Measurements from ENCODE around the gene ARL8A. TPM values are rescaled to one million over a fixed set of nuclear protein-coding genes. Genes with fewer than 3 reads are reported as not detected.
"Not testable (repeated sequence)": the region's sequence is repeated elsewhere in the genome, so short reads cannot be mapped to it uniquely, and the experiment has no call there.

Gene ARL8A
- total RNA-seq, 3 donors from 2014 or later = 36.3 to 69.6 (median 41.2) TPM

DNA sequence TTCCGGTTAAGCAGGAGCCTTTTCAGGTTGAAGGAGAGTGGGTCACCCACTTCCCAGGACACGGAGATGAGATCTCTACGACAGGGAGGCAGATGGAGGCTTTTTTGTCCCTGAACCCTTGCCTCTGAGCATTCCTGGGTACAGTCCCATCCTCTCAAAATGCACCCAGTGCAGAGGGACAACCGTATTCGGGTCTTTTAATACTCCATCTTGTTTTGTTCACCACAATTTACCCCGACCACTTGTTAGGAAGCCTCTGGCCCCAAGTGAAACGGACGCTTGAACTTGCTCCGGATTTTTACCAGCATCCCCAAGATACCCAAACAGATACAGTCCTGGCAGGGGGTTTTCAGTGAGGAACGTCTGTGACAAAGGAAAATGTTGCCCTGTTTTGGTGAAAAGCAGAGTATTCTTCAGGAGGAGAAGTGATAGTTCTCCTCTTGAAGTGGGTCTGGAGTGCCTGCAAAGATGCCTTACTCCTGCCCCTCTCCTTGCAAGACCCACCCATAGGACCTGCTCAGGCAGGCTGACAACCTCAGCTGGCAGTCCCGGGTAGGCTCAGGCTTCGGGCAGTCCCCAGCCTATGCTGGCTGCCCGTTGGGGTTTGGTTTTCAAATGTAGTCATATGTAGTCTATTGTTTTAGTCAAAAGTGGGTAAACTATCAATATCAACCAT lies 669 bp upstream of the ARL8A start:
- TF ChIP-seq, protein P1, sequence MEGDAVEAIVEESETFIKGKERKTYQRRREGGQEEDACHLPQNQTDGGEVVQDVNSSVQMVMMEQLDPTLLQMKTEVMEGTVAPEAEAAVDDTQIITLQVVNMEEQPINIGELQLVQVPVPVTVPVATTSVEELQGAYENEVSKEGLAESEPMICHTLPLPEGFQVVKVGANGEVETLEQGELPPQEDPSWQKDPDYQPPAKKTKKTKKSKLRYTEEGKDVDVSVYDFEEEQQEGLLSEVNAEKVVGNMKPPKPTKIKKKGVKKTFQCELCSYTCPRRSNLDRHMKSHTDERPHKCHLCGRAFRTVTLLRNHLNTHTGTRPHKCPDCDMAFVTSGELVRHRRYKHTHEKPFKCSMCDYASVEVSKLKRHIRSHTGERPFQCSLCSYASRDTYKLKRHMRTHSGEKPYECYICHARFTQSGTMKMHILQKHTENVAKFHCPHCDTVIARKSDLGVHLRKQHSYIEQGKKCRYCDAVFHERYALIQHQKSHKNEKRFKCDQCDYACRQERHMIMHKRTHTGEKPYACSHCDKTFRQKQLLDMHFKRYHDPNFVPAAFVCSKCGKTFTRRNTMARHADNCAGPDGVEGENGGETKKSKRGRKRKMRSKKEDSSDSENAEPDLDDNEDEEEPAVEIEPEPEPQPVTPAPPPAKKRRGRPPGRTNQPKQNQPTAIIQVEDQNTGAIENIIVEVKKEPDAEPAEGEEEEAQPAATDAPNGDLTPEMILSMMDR (IDR thresholded peaks at IDR 0.05) = no peak
- no peak for DNase-seq
- Histone ChIP-seq H3K9me3 (no peaks in the 10 kb centered on the region), H3K4me1 (ENCODE audit: low read depth) (peaks cover 11% of the 10 kb centered on the region), H3K4me3 (peak overlapping the region; percentile 67), H3K36me3 (ENCODE audit: low read depth) (no peaks in the 10 kb centered on the region)
- intact Hi-C loops (cut with DNase I, micrococcal nuclease) = no loop called here
- ATAC-seq = peak; percentile 14

DNA sequence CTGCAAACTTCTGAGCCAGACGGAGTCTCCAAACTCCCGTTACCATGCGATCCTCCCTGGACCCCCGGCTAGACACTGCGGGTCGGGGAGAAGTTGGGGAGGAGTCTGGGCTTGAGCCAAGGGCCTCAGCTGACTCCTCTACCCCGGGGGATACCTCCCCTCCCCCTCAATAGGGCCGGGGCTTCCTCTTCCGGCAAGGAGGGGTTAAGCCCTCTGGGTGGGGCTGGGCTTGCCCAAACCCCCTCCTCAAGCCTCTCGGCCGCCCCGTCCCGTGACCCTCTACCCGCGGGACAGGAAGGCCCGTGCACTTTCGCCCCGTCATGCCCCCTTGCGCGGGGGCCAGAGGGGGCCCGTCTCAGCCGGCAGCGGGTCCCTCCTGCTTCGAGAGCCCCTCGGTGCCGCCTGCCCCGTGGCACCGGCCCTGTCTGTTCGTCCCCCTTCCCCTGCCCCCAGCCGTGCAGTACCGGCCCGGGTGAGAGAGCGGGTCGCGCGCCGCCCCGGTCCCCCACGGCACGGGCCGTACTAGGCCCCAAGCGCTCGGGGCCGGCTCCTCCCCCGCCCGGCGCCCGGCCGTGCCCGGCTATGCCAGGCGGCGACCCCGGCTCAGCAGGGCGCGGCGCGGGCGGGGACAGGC lies 652 bp downstream of the ARL8A start:
- intact Hi-C loops (cut with DNase I, micrococcal nuclease) = no loop called here
- Histone ChIP-seq H3K9me3 (no peaks in the 10 kb centered on the region), H3K4me1 (ENCODE audit: low read depth) (peaks cover 11% of the 10 kb centered on the region), H3K4me3 (peak overlapping the region; percentile 67), H3K36me3 (ENCODE audit: low read depth) (no peaks in the 10 kb centered on the region)
- TF ChIP-seq, protein P1 (IDR thresholded peaks at IDR 0.05) = no peak
- ATAC-seq = peak; percentile 77
- peak; percentile 49 to 76 (median 67) for DNase-seq

DNA sequence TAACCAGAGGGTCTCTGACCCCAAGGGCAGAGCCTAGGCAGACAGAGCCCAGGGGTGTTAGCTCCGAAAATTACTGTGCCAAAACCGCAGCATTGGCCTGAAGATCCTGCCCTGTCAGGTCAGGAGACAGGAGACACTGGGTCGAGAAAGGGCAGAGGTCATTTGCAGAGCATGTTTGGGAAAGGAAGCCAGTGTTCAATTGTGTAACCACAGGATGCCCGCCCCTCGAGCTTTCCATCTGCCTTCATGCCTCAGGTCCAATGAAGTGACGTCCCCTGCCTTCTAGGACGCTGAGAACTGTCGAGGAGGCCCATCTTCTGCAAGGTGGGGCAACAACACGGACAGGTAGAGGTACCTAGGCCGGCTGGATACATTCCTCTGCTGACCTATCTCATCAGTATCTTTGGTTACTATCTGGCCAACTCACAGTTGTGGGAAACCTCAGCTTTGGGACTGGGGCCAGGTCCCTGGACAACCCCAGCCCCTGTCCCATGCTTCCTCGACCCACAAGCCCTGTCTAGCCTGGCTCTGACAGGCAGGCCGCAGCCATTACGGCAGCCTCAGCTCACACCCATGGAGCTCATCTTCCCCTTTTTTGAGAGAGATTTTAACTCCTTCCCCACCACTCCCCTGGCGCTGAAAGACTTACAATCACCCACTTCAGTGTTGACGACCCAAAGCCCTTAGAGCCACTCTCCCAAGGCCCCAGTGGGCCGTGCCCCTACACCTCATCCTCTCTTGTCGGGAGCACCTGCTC lies 1.3 kb downstream of the ARL8A start:
- peak; percentile 49 for ATAC-seq
- DNase-seq = peak in 2 of 3 donors; percentile 41 to 56
- intact Hi-C loops (cut with DNase I, micrococcal nuclease) = no loop called here

DNA sequence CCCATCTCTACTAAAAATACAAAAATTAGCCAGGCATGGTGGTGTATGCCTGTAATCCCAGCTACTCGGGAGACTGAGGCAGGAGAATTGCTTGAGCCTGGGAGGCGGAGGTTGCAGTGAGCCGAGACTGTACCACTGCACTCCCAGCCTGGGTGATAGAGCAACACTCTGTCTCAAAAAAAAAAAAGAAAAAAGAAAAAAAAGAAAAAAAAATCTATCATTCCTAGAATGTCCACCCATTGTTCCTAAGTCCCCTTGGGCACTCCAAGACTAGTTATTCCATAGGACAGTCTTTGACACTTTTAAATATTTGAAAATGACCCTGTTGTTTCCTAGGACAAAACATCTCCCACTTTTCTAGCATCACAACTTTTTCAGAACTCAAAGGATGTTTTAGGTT lies 3.1 kb downstream of the ARL8A start:
- H3K36me3 ChIP-seq (ENCODE audit: low read depth); H3K4me3 ChIP-seq; intact Hi-C loops (cut with DNase I, micrococcal nuclease); DNase-seq; H3K9me3 ChIP-seq; ATAC-seq: not testable (repeated sequence)
- H3K4me1 ChIP-seq (ENCODE audit: low read depth) = peaks cover 11% of the 10 kb centered on the region

More for the DNA sequence above, 1.3 kb downstream of the ARL8A start:
- no peaks in the 10 kb centered on the region for H3K36me3 ChIP-seq (ENCODE audit: low read depth)
- peak overlapping the region; percentile 67 for H3K4me3 ChIP-seq
- TF ChIP-seq, protein P1 (IDR thresholded peaks at IDR 0.05) = no peak
- no peaks in the 10 kb centered on the region for H3K9me3 ChIP-seq
- H3K4me1 ChIP-seq (ENCODE audit: low read depth) = peaks cover 11% of the 10 kb centered on the region

DNA sequence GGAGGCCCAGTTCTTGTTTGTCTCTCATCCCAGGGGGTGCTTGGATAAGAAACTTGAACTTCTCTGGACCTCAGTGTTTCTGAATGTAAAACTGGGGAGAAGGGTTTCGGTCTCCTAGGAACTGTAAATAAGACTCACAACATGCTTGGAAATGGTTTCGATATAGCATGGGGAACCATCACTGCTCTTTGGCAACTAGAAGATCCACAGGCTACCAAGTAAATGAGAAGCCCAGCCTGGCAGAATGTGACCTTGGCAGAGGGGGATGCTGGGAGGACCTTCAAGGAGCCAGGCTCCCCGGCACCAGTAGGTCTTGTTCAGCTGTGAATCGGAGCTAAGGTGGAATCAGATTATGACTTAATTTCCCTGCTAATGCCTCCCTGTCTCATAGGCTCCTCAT lies 3.7 kb downstream of the ARL8A start:
- TF ChIP-seq, protein P1 (IDR thresholded peaks at IDR 0.05) = no peak
- H3K9me3 ChIP-seq = no peaks in the 10 kb centered on the region
- intact Hi-C loops (cut with DNase I, micrococcal nuclease) = no loop called here
- no peaks in the 10 kb centered on the region for H3K36me3 ChIP-seq (ENCODE audit: low read depth)
- no peak for ATAC-seq
- DNase-seq = no peak
- H3K4me1 ChIP-seq (ENCODE audit: low read depth) = peaks cover 11% of the 10 kb centered on the region
- no peak overlapping the region for H3K4me3 ChIP-seq
